NCI-H1694 treated with DMSO at 0.1 percent for 48 hours (cell line): ENCODE results near the gene ZNF69.
A peak's percentile ranks its signal among the peaks of the same experiment; 100 is the strongest.
"Not testable (repeated sequence)": the region's sequence is repeated elsewhere in the genome, so short reads cannot be mapped to it uniquely, and the experiment has no call there.

Source experiments
- DNase-seq: peaks from one replicate; lab custom pipeline; 2025; lab: John Stamatoyannopoulos, UW

ZNF69 gene

DNA sequence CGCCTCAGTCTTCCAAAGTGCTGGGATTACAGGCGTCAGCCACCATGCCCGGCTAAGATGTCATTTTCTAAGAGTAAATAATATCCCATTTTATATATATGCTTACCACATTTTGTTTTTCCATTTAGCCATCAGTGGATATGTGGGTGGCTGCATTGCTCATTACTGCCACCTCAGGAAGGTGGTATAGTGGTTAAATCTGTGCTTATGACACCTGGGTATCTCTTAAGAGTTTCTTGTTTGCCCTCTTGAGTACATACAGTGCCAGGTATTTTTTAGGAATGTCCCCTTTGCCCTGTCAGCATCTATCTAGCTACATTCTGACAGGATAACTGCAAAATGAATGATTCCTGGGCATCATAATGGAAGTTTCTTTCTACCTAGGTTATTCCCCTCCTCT, 14.6 kb downstream of the ZNF69 start:
- no peak for DNase-seq

DNA sequence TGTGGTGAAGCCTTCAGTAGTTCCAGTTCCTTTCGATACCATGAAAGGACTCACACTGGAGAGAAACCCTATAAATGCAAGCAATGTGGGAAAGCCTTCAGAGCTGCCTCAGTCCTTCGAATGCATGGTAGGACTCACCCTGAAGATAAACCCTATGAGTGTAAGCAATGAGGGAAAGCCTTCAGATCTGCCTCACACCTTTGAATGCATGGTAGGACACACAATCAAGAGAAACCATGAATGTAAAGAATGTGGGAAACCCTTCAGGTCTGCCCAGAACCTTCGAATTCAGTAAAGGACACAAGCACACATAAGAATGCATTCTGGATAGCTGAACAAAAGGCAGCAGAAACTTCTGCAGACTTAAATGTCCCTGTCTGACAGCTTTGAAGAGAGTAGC, 18.3 kb downstream of the ZNF69 start:
- DNase-seq = no peak

DNA sequence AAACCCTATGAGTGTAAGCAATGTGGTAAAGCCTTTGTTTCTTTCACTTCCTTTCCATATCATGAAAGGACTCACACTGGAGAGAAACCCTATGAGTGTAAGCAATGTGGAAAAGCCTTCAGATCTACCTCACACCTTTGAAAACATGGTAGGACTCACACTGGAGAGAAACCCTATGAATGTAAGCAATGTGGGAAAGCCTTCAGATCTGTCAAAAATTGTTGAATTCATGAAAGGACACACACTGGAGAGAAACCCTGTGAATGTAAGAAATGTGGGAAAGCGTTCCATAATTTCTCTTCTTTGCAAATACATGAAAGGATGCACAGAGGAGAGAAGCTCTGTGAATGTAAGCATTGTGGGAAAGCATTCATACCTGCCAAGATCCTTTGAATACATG, 24.4 kb downstream of the ZNF69 start:
- not testable (repeated sequence) for DNase-seq

- not testable (repeated sequence) for DNase-seq
Observed at GRCh38 chr19:11914417-11915051, 27.0 kb downstream of the ZNF69 start.

DNA sequence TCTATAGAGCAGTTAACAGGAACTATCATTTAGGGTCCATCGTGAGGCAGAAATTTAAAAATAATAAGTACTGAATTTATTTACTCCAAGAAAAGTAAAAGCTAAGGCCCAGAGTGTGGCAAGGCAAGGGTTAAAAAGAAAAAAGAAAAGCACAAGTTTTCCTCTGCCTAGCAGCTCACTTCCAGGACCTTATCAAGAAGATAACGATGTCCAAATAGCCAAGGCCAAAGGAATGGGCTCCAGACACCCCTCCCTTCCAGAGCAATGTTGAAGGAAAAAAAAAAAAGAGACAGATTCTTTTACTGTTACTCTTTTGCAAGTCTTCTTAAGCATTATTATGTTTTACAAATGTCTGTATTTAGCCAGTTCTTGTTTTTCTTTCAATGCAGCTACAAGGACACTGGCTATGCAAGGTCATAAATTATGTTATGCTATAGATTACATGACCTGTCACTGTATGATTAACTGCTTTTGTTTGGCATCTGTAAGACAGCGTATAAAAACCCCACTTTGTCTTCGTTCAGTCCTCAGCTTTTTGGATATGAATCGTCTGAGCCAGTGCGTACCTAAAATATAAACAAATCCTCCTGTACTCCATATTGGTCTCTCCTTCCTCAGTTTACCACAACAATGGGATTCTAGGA, 34.4 kb downstream of the ZNF69 start:
- no peak for DNase-seq

DNA sequence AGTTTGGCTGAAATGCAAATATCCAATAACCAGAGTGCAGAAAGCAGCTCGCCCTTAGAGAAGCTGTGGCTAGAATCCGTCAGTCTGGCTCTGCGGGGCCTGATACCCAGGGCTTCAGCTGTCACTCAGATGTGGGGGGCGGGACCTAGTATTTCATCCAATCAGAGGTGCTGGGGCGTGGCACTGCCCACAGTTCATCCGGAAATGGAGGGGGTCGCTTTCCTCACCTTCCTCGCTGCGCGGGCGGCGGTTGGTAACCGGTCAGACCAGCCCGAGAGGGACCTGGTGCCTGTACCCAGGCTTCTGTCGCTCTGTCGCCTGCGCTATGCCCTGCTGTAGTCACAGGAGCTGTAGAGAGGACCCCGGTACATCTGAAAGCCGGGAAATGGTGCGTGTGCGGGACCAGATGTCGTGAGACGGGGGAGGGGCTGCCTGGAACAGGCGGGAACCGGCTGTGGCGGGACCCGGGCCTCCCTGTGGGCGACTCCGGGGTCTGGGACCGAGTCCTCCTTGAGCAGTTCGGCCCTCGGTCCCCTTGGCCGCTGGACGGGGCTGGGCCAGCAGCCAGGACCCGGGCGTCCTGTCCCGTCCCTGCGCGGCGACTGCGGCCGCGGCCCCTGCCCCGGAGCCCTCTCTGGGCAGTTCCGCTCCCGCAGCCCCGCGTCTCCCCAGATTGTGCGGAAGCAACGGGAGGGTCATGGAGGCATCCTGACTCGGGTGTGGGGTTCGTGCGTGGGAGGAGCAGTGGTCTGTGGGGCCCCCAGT, 37.5 kb downstream of the ZNF69 start, which contains the start of gene ZNF700:
ZNF700 (plus strand) TSS at position 222 of the 765 bp plus-strand sequence; CDS start at position 326, 104 bp downstream.
- peak; percentile 7 for DNase-seq

DNA sequence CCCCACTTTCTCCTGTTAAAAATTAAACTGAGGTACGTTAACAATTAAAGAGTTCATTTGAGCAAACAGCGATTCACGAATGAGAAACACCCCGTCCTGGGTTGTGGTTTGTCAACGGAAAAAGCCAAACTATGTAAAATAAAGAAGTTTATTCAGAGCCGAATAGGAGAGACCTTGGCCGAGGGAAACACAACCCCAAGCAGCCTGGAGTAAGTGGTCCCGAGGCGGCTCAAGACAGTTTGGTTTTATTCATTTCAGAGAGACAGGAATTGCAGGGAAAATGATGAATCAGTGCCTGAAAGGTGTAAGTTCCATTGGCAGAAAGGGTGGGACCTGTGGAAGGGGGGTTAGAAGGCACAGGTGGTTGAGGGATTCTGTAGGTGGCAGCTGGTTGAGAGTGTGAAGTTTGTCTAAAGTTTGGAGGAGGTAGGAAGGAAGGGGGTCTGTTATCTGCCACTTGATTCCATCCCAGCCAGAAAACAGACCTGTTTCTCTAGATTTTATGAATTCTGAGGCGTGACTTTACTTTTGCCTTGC, 38.1 kb downstream of the ZNF69 start:
- DNase-seq = not testable (repeated sequence)

- DNase-seq = no peak
Observed at GRCh38 chr19:11927227-11927626, 39.6 kb downstream of the ZNF69 start.

GRCh38 chr19:11931051-11931450, 43.5 kb downstream of the ZNF69 start:
- DNase-seq = no peak

DNA sequence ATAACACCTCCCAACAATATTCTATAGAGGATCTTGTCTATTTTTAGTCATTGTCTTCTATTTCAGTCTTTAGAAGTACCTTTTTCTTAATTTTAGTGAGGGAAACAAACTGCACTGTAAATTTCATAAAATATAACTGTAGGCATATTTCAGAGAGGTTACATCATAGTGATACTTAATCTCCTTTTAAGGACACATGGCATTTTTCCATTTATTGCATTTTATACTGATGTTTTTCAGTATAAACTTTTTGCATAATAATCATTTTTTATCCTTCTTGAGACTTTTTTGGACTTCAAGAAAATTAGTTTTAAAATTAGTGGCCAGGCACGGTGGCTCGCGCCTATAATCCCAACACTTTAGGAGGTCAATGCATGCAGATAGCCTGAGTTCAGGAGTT, 43.9 kb downstream of the ZNF69 start:
- no peak for DNase-seq

DNA sequence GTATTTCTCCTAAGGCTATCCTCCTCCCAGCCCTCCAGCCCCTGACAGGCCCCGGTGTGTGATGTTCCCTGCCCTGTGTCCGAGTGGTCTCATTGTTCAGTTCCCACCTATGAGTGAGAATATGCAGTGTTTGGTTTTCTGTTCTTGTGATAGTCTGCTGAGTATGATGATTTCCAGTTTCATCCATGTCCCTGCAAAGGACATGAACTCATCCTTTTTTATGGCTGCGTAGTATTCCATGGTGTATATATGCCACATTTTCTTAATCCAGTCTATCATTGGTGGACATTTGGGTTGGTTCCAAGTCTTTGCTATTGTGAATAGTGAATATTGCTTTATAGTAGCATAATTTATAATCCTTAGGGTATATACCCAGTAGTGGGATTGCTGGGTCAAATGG, 48.2 kb downstream of the ZNF69 start:
- not testable (repeated sequence) for DNase-seq

DNA sequence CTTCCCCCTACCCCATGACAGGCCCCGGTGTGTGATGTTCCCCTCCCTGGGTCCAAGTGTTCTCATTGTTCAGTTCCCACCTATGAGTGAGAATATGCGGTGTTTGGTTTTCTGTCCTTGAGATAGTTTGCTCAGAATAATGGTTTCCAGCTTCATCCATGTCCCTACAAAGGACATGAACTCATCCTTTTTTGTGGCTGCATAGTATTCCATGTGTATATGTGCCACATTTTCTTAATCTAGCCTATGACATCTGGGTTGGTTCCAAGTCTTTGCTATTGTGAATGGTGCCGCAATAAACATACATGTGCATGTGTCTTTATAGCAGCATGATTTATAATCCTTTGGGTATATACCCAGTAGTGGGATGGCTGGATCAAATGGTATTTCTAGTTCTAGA, 50.8 kb downstream of the ZNF69 start:
- DNase-seq = not testable (repeated sequence)

- not testable (repeated sequence) for DNase-seq
Observed at GRCh38 chr19:11941361-11941887, 53.8 kb downstream of the ZNF69 start.

GRCh38 chr19:11942008-11942842, 54.6 kb downstream of the ZNF69 start:
- DNase-seq = no peak

DNA sequence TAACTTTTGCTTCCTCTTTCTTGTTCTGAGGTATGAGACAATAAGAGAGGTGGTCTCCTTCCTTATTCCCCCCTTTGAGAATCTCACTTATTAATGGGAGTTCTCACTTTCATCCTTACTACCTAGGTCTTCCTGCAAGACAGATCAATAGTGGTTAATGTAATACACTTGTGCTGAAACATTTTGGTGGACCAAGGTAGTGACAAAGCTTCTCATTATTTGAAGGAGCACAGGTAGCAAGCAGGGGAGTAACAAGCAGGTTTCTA, 55.2 kb downstream of the ZNF69 start:
- DNase-seq = no peak

DNA sequence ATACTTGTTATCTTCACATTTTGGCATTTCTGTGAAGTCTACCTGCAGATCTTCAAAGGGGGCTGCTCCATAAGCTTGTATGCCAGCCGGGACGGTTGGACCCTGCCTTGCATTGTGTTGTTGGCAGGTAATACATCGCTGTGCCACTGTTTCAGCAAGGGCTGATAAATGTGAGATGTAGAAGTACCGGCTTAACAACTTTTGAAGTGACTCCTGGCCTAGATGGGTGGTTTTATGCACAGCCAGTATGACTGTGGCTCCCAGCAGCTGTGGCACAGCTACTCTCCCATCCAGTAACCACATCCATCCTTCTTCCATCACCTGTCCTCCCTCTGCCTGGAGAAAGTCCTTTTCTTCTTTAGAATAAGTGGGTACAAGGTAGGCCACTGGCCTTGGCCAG, 57.1 kb downstream of the ZNF69 start:
- no peak for DNase-seq

DNA sequence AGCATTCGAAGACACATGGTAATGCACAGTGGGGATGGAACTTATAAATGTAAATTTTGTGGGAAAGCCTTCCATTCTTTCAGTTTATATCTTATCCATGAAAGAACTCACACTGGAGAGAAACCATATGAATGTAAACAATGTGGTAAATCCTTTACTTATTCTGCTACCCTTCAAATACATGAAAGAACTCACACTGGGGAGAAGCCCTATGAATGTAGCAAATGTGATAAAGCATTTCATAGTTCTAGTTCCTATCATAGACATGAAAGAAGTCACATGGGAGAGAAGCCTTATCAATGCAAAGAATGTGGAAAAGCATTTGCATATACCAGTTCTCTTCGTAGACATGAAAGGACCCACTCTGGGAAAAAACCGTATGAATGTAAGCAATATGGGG, 61.1 kb downstream of the ZNF69 start:
- DNase-seq = no peak

DNA sequence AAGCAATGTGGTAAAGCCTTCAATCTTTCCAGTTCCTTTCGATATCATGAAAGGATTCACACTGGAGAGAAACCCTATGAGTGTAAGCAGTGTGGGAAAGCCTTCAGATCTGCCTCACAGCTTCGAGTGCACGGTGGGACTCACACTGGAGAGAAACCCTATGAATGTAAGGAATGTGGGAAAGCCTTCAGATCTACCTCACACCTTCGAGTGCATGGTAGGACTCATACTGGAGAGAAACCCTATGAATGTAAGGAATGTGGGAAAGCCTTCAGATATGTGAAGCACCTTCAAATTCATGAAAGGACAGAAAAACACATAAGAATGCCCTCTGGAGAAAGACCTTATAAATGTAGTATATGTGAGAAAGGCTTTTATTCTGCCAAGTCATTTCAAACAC, 61.6 kb downstream of the ZNF69 start:
- no peak for DNase-seq

DNA sequence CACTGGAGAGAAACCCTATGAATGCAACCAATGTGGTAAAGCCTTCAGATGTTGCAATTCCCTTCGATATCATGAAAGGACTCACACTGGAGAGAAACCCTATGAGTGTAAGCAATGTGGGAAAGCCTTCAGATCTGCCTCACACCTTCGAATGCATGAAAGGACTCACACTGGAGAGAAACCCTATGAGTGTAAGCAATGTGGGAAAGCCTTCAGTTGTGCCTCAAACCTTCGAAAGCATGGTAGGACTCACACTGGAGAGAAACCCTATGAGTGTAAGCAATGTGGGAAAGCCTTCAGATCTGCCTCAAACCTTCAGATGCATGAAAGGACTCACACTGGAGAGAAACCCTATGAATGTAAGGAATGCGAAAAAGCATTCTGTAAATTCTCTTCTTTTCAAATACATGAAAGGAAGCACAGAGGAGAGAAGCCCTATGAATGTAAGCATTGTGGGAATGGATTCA, 62.1 kb downstream of the ZNF69 start:
- DNase-seq = not testable (repeated sequence)

DNA sequence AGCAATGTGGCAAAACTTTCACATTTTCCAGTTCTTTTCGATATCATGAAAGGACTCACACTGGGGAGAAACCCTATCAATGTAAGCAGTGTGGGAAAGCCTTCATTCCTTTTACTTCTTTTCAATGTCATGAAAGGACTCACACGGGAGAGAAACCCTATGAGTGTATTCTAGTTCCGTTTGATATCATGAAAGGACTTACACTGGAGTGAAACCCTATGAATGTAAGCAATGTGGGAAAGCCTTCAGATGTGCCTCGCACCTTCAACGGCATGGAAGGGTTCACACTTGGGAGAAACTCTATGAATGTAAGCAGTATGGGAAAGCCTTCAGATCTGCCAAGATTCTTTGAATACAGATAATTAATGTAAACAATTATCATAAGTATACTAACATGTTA, 62.7 kb downstream of the ZNF69 start:
- DNase-seq = no peak
